H9 (cell line): Measurements from ENCODE around the gene CDH23. TPM values are rescaled to one million over a fixed set of nuclear protein-coding genes. Genes with fewer than 3 reads are reported as not detected.

Experiments used
- DNase-seq: peaks from one replicate; pipeline ENCODE4 v3.0.0-alpha.2; 2017
- H2AFZ ChIP-seq: one replicate; pipeline ENCODE4 v1.6.1; 2013; ENCODE audit warnings: mild to moderate bottlenecking, low read length, control low read depth, moderate library complexity
- H2AK5ac ChIP-seq: 2 replicates; pipeline ENCODE4 v1.6.1; 2013; ENCODE audit warnings: low read length, control low read depth, mixed read lengths; ENCODE audit not compliant: insufficient read length
- H2BK120ac ChIP-seq: one replicate; pipeline ENCODE4 v1.6.1; 2013; ENCODE audit warnings: low read depth, mild to moderate bottlenecking, low read length, control low read depth, inconsistent platforms; ENCODE audit not compliant: poor library complexity, severe bottlenecking
- H2BK12ac ChIP-seq: 2 replicates; pipeline ENCODE4 v1.6.1; 2013; ENCODE audit warnings: low read length, control low read depth, mixed read lengths, low read depth; ENCODE audit not compliant: insufficient read length
- H2BK15ac ChIP-seq: 2 replicates; pipeline ENCODE4 v1.6.1; 2013; ENCODE audit warnings: low read depth, low read length, control low read depth
- H2BK20ac ChIP-seq: one replicate; pipeline ENCODE4 v1.6.1; 2013; ENCODE audit warnings: low read depth, mild to moderate bottlenecking, low read length, control low read depth, inconsistent platforms; ENCODE audit not compliant: poor library complexity, severe bottlenecking
- H2BK5ac ChIP-seq: 2 replicates; pipeline ENCODE4 v1.6.1; 2013; ENCODE audit warnings: low read length, control low read depth, mixed read lengths; ENCODE audit not compliant: insufficient read length
- H3K14ac ChIP-seq: 2 replicates; pipeline ENCODE4 v1.6.1; 2013; ENCODE audit warnings: low read length, control low read depth; ENCODE audit not compliant: insufficient read depth
- H3K18ac ChIP-seq: 2 replicates; pipeline ENCODE4 v1.6.1; 2013; ENCODE audit warnings: low read depth, mild to moderate bottlenecking, mixed read lengths, low read length, control low read depth; ENCODE audit not compliant: insufficient read length
- H3K23ac ChIP-seq: 2 replicates; pipeline ENCODE4 v1.6.1; 2013; ENCODE audit warnings: low read length, control low read depth, mixed read lengths, low read depth; ENCODE audit not compliant: insufficient read length
- H3K23me2 ChIP-seq: 2 replicates; pipeline ENCODE4 v1.6.1; 2013; ENCODE audit warnings: low read depth, mild to moderate bottlenecking, mixed read lengths, low read length, control low read depth; ENCODE audit not compliant: insufficient read length, poor library complexity, severe bottlenecking
- H3K27ac ChIP-seq: 2 replicates; pipeline ENCODE4 v1.5.1; 2013; ENCODE audit warnings: low read length, control low read depth, mixed read lengths, low read depth; ENCODE audit not compliant: insufficient read length
- H3K27me3 ChIP-seq: 2 replicates; pipeline ENCODE4 v1.6.1; 2013; ENCODE audit warnings: low read length, control low read depth, inconsistent platforms; ENCODE audit not compliant: insufficient read depth
- H3K4ac ChIP-seq: 2 replicates; pipeline ENCODE4 v1.6.1; 2013; ENCODE audit warnings: low read depth, mild to moderate bottlenecking, control low read depth, inconsistent platforms, low read length, moderate library complexity
- H3K4me1 ChIP-seq: 2 replicates; pipeline ENCODE4 v1.6.1; 2013; ENCODE audit warnings: low read length, control low read depth, inconsistent platforms; ENCODE audit not compliant: insufficient read depth
- H3K4me2 ChIP-seq: 2 replicates; pipeline ENCODE4 v1.6.1; 2013; ENCODE audit warnings: low read length, control low read depth, mixed read lengths; ENCODE audit not compliant: insufficient read length, insufficient read depth
- H3K56ac ChIP-seq: 2 replicates; pipeline ENCODE4 v1.6.1; 2013; ENCODE audit warnings: low read depth, mild to moderate bottlenecking, mixed read lengths, low read length, control low read depth; ENCODE audit not compliant: insufficient read length
- H3K79me1 ChIP-seq: 2 replicates; pipeline ENCODE4 v1.6.1; 2013; ENCODE audit warnings: low read depth, mild to moderate bottlenecking, moderate library complexity, low read length, control low read depth, inconsistent platforms; ENCODE audit not compliant: insufficient read depth, poor library complexity, severe bottlenecking
- H3K79me2 ChIP-seq: 2 replicates; pipeline ENCODE4 v1.6.1; 2013; ENCODE audit warnings: low read length, control low read depth, inconsistent platforms; ENCODE audit not compliant: insufficient read depth
- H3K9ac ChIP-seq: 2 replicates; pipeline ENCODE4 v1.6.1; 2013; ENCODE audit warnings: low read length, control low read depth, mixed read lengths; ENCODE audit not compliant: insufficient read length; ENCODE audit errors: extremely low read depth
- H3K9me3 ChIP-seq: one replicate; pipeline ENCODE4 v1.6.1; 2013; ENCODE audit warnings: low read depth, low read length, inconsistent platforms; ENCODE audit not compliant: control insufficient read depth
- H3T11ph ChIP-seq: one replicate; pipeline ENCODE4 v1.6.1; 2013; ENCODE audit warnings: mild to moderate bottlenecking, low read length, control low read depth, inconsistent platforms
- H4K20me1 ChIP-seq: one replicate; pipeline ENCODE4 v1.6.1; 2013; ENCODE audit not compliant: control insufficient read depth, insufficient read length, insufficient read depth
- H4K5ac ChIP-seq: 2 replicates; pipeline ENCODE4 v1.6.1; 2013; ENCODE audit warnings: low read depth, mild to moderate bottlenecking, mixed read lengths, low read length, control low read depth; ENCODE audit not compliant: insufficient read length
- H4K8ac ChIP-seq: replicated peaks from 2 replicates; pipeline ENCODE4 v1.6.1; 2013; ENCODE audit warnings: low read length, control low read depth, mixed read lengths, low read depth; ENCODE audit not compliant: insufficient read length
- H4K91ac ChIP-seq: 2 replicates; pipeline ENCODE4 v1.6.1; 2013; ENCODE audit warnings: low read depth, mild to moderate bottlenecking, moderate library complexity, mixed read lengths, low read length, control low read depth; ENCODE audit not compliant: insufficient read length
- H3K27ac Mint-ChIP-seq, 3 experiments: 2 replicates in 2 of 3; 3 replicates in 1 of 3; pipeline ENCODE4 v1.8.0; 2020 to 2021; ENCODE audit warnings: mixed read lengths in 3 of 3, mild to moderate bottlenecking in 1 of 3, moderate library complexity in 1 of 3
- H3K27me3 Mint-ChIP-seq: 2 replicates; pipeline ENCODE4 v1.8.0; 2021; ENCODE audit warnings: low read depth, mild to moderate bottlenecking, moderate library complexity, mixed read lengths
- H3K36me3 Mint-ChIP-seq, 3 experiments: 2 replicates in 2 of 3; 3 replicates in 1 of 3; pipeline ENCODE4 v1.8.0; 2020 to 2021; ENCODE audit warnings: low read depth in 3 of 3, mixed read lengths in 3 of 3; ENCODE audit not compliant: insufficient read depth in 1 of 3
- H3K4me1 Mint-ChIP-seq, 2 experiments: 2 replicates each; pipeline ENCODE4 v1.8.0; 2020; ENCODE audit warnings: mixed read lengths in 2 of 2
- H3K4me3 Mint-ChIP-seq, 2 experiments: 2 replicates in 1 of 2; 3 replicates in 1 of 2; pipeline ENCODE4 v1.8.0; 2020 to 2021; ENCODE audit warnings: mild to moderate bottlenecking in 2 of 2, mixed read lengths in 2 of 2, moderate library complexity in 1 of 2
- H3K9me3 Mint-ChIP-seq, 2 experiments: 2 replicates in 1 of 2; 3 replicates in 1 of 2; pipeline ENCODE4 v1.8.0; 2020; ENCODE audit warnings: mild to moderate bottlenecking in 2 of 2, mixed read lengths in 2 of 2, moderate library complexity in 1 of 2
- CTCF ChIP-seq: fragments of 200-600 bp; sonication (generic); conservative IDR thresholded peaks from 3 replicates; pipeline ENCODE4 v1.8.0; 2021; ENCODE audit warnings: antibody characterized with exemption, mild to moderate bottlenecking
- WGBS: extraction: QIAGEN DNeasy Blood & Tissue Kit; methylation state at CpG from one replicate; pipeline ENCODE4 v1.1.7; 2013; ENCODE audit warnings: missing lambda C conversion rate, low lambda C conversion rate, mixed read lengths; ENCODE audit not compliant: insufficient read length; ENCODE audit errors: extremely low coverage; 5-methylcytosine and 5-hydroxymethylcytosine counted together
- total RNA-seq: library from RNA; stranded (reverse); gene quantifications from 2 replicates; pipeline ENCODE4 v1.2.1, GENCODE V29; 2021

The CDH23 gene
- total RNA-seq, 1 experiment from 2014 or later: 2.1 TPM

GRCh38 chr10:71719042-71719441, 322.3 kb downstream of the CDH23 start:
- Mint-ChIP-seq H3K4me3 (no peak overlapping the region; a peak in 1 of 5 replicates), H3K27ac (peak overlapping the region in 1 of 3 experiments; percentile 89; a peak in 1 of 7 replicates), H3K4me1 (peaks cover 5 to 23% of the 10 kb centered on the region in 2 experiments; a peak in 3 of 4 replicates), H3K9me3 (no peaks in the 10 kb centered on the region), H3K36me3 (no peaks in the 10 kb centered on the region; a peak in 1 of 7 replicates), H3K27me3 (peaks cover 22% of the 10 kb centered on the region)
- Histone ChIP-seq H3K9me3 (no peaks in the 10 kb centered on the region), H3K18ac (peak overlapping the region; percentile 11), H3K9ac (no peak overlapping the region), H2BK5ac (no peak overlapping the region), H3K27me3 (no peaks in the 10 kb centered on the region; the same call in 1 of the 2 replicates), H4K8ac (no peak overlapping the region), H3K4ac (no peak overlapping the region), H3K23me2 (no peaks in the 10 kb centered on the region), H3K4me2 (no peak overlapping the region), H2BK120ac (no peak overlapping the region), H4K91ac (no peak overlapping the region), H2BK20ac (no peak overlapping the region), H3K27ac (no peak overlapping the region), H3T11ph (no peak overlapping the region), H3K79me1 (no peaks in the 10 kb centered on the region), H2AK5ac (no peak overlapping the region), H2BK12ac (peak overlapping the region; percentile 15), H4K5ac (no peak overlapping the region), H3K56ac (no peak overlapping the region), H3K79me2 (no peaks in the 10 kb centered on the region), H3K23ac (no peak overlapping the region), H3K14ac (no peak overlapping the region), H4K20me1 (no peaks in the 10 kb centered on the region), H2BK15ac (no peak overlapping the region), H3K4me1 (no peaks in the 10 kb centered on the region), H2AFZ (no peak overlapping the region)
- no peak for DNase-seq
- no peak for TF ChIP-seq CTCF
- WGBS: no CpG with 5 or more reads among the region's 7 CpGs
